ENCODE measurements around the gene ATF3.

ATF3 gene

DNA sequence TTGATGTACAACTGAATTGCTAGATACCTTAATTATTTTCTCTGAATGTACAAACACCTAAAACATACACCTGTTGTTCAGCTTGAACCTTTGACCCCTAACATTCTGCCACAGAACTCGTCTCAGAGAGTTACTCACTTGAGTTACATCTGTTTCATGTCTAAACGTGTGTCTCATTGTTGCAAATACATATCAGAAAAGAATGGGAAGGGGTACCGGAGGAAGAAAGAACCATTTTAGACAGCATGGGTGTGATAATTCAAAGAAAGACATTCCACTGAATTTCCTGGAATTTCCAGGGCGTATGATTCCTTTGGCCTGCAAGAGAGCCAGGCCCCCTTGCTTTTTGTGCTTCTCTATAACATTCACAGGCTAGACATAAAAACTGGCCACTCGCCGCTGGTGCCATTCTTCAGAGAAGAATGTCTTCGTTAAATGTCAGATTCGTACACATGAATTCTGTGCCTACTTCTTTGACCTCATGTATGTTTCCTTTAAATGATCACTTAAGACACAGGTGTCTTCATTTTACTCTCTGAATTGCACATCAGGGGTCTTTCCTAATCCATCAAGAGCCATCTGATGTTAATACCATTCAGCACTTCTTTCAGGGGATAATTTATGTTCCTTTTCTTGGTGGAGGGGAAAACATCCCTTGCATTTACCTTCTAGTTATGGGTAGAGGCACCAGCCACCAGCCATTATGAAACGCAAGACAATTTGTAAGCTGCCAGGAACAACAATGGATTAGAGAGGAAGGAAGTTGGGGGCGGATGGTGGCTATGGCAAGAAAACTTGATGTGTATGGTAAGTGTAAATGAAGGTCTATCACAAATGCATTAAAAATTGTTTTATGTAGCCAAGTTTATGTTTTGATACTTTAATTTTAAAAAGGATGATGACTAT is 12.7 kb downstream of the ATF3 start:
- TF ChIP-seq, protein P1, sequence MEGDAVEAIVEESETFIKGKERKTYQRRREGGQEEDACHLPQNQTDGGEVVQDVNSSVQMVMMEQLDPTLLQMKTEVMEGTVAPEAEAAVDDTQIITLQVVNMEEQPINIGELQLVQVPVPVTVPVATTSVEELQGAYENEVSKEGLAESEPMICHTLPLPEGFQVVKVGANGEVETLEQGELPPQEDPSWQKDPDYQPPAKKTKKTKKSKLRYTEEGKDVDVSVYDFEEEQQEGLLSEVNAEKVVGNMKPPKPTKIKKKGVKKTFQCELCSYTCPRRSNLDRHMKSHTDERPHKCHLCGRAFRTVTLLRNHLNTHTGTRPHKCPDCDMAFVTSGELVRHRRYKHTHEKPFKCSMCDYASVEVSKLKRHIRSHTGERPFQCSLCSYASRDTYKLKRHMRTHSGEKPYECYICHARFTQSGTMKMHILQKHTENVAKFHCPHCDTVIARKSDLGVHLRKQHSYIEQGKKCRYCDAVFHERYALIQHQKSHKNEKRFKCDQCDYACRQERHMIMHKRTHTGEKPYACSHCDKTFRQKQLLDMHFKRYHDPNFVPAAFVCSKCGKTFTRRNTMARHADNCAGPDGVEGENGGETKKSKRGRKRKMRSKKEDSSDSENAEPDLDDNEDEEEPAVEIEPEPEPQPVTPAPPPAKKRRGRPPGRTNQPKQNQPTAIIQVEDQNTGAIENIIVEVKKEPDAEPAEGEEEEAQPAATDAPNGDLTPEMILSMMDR (conservative IDR thresholded peaks at IDR 0.05; ENCODE audit: low read depth, low read length), result no peak
- DNase-seq (ENCODE audit: low read depth), result no peak
- no peak overlapping the region for H3K4me3 ChIP-seq (ENCODE audit: low read depth, low read length)

DNA sequence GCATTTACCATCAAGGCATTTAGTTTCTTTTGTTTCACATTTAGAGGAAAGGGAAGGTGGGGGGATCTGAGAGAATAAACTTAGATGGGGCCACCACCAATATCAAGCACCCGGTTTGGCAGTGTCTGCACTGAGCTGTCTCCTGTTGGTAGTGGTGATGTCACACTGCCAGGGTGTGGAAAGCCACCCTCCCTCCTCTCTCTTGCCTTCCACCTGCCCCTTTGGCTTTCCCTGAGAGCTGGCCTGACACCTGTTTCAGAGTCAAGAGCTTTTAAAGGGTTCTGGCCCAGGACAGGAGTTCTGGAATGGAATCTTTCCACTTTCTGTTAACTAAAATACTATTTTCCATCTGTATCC is 13.4 kb downstream of the ATF3 start:
- TF ChIP-seq, protein P1 (conservative IDR thresholded peaks at IDR 0.05; ENCODE audit: low read depth, low read length), result no peak
- DNase-seq (ENCODE audit: low read depth), result no peak
- H3K4me3 ChIP-seq (ENCODE audit: low read depth, low read length), result no peak overlapping the region

DNA sequence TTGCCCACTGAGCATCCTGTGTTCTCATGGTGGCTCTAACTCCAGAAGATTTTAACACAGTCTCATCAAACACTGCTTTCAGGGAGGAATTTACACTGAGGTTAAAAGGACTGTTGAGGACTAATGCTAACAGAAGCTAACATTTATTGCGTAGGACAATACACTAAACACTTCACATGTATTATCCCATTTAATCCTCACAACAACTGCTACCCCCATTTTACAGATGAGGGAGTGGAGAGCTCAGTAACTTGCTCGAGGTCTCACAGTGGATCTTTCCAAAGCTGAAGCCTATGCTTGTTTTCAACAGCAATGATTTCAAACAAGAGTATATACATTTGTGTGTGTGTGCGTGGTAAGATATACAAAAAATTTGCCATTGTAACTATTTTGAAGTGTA is 13.9 kb downstream of the ATF3 start:
- no peak for DNase-seq (ENCODE audit: low read depth)
- H3K4me3 ChIP-seq (ENCODE audit: low read depth, low read length), result no peak overlapping the region
- TF ChIP-seq, protein P1 (conservative IDR thresholded peaks at IDR 0.05; ENCODE audit: low read depth, low read length), result no peak

DNA sequence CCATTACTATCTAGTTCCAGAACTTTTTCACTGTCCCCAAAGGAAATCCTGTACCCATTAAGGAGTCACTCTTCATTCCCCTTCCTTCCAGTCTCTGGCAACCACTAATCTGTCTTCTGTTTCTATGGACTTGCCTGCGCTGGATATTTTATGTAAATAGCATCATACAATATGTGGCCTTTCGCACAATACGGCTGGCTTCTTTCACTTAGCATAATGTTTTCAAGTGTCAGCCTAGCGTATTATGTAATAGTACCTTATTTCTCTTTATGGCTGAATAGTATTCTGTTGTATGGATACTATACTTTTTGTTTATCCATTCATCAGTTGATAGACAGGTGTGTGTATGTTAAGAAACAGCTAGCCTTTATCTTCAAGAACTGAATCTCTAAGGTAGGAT is 14.3 kb downstream of the ATF3 start:
- DNase-seq (ENCODE audit: low read depth), result no peak
- no peak overlapping the region for H3K4me3 ChIP-seq (ENCODE audit: low read depth, low read length)
- TF ChIP-seq, protein P1 (conservative IDR thresholded peaks at IDR 0.05; ENCODE audit: low read depth, low read length), result no peak

DNA sequence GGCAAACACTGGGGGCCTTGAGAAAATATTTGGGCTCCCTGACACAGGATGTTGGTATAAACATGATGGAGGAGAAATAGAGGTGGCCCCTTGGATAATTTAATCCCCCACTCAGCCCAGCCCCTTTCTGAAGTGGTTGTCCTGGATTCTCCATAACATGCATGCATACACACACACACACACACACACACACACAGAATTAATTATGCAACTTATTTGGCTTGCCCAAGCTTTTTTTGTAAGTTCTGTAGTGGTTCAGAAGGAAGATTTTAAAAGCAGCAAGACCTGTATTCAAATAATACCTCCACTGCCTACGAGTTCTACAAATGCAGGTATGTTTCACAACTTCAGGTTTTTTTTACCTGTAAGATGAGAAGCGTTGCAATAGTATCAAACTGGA is 15.0 kb downstream of the ATF3 start:
- TF ChIP-seq, protein P1 (conservative IDR thresholded peaks at IDR 0.05; ENCODE audit: low read depth, low read length), result no peak
- no peak overlapping the region for H3K4me3 ChIP-seq (ENCODE audit: low read depth, low read length)
- DNase-seq (ENCODE audit: low read depth), result no peak

DNA sequence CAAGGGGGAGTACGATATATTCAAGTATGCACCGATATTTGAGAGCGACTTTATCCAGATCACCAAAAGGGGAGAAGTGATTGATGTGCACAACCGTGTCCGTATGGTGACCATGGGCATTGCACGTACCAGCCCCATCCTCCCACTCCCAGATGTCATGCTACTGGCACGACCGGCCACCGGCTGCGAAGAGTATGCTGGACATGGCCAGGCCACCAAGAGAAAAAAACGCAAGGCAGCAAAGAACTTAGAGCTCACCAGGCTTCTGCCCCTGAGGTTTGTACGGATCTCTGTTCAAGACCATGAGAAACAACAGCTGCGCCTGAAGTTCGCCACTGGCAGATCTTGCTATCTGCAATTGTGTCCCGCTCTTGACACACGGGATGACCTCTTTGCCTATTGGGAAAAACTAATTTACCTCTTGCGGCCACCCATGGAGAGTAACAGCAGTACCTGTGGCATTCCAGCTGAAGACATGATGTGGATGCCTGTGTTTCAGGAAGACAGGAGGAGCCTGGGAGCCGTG is 16.5 kb downstream of the ATF3 start:
- H3K4me3 ChIP-seq (ENCODE audit: low read depth, low read length), result no peak overlapping the region
- no peak for DNase-seq (ENCODE audit: low read depth)
- TF ChIP-seq, protein P1 (conservative IDR thresholded peaks at IDR 0.05; ENCODE audit: low read depth, low read length), result no peak

All from choroid plexus epithelial cell (primary cell).